Measurements from ENCODE around the gene RAB44.

Gene RAB44

DNA sequence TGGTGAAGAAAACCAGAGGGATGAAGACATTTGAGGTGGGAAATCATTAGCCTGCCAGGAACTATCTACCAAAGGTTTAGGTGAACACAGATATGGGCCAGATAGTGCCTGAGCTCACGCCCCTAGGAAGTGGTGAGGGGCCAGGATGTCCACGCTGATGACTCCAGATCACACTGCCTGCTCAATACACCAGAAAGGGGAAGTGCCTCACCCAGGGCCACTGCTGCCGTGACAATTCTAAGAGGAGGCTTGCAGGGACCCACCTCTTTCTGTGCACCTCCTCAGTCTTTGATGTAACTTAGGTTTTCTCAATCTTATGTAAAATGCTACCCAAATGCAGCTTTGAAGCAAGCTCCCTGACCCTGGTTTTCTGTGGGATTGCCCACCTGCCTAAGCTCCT, 5.4 kb upstream of the RAB44 start:
- no peak for TF ChIP-seq CTCF (conservative IDR thresholded peaks at IDR 0.05; ENCODE audit: low read depth)
- ChIA-PET POLR2A (ENCODE audit: low non-redundant PET) (interaction anchor here (0.8 kb wide), 1 partner anchor 14 kb away, joined by 3 read pairs; no protein-coding TSS in a partner anchor), CTCF (interaction anchor here (0.6 to 2.1 kb wide), 3 partner anchors 32 to 261 kb away, joined by 3 to 9 read pairs (median 5); no protein-coding TSS in a partner anchor)
- DNase-seq (ENCODE audit: low spot score) = no peak
- peak overlapping the region; percentile 95 for H3K27ac ChIP-seq

DNA sequence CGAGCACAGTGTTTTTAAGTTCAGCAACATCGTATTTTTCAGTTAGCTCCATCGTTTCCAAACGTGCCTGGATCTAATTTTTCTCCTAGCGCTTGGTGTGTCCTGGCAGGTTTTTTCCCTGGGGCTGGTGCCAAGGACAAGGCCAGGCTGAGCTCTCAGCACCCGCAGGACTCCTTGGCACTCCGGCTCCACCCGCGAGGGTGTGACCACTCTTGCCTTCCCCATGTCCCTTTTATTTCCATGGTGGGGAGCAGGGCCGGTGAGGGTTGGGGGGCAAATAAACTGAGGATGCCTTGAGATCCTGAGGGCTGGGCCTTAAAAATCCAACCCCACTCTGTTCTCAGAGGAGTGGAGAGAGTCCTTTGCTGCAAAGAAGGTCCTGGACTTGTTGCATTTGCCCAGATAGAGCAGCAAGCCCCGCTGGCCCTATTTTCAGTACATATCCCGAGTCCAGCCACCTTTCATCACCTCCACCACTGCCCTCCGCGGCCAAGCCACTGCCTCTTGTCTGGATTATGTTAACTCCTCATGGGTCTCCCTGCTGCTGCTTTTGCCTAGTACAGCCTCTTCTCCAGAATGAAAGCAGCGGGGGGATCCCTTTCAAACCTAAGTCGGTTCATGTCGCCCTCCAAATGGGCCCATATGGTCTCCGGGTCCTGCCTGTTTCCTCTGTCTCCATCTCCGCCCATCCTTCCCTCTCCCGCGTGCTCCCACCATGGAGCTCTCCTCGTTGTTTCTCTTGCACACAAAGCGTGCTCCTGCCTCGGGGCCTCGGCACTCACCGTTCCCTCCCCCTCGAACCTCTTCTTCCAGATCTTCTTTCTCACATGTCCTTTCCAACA, 4.5 kb upstream of the RAB44 start:
- no peak for DNase-seq (ENCODE audit: low spot score)
- CTCF ChIA-PET = interaction anchor here (2.1 kb wide), 1 partner anchor 31 kb away, joined by 9 read pairs; no protein-coding TSS in a partner anchor
- peak overlapping the region; percentile 95 for H3K27ac ChIP-seq
- POLR2A ChIA-PET (ENCODE audit: low non-redundant PET) = interaction anchor here (0.8 kb wide), 1 partner anchor 15 kb away, joined by 3 read pairs; no protein-coding TSS in a partner anchor
- no peak for TF ChIP-seq CTCF (conservative IDR thresholded peaks at IDR 0.05; ENCODE audit: low read depth)

- H3K27ac ChIP-seq = no peak overlapping the region
- ChIA-PET CTCF (interaction anchor here (0.8 kb wide), 1 partner anchor 286 kb away, joined by 3 read pairs; no protein-coding TSS in a partner anchor), POLR2A (ENCODE audit: low non-redundant PET) (no interaction called here)
- DNase-seq (ENCODE audit: low spot score) = no peak
- no peak for TF ChIP-seq CTCF (conservative IDR thresholded peaks at IDR 0.05; ENCODE audit: low read depth)
These were observed 3.0 kb upstream of the RAB44 start for GRCh38 chr6:36694616-36695015.

GRCh38 chr6:36695414-36695813, 2.2 kb upstream of the RAB44 start:
- TF ChIP-seq CTCF (conservative IDR thresholded peaks at IDR 0.05; ENCODE audit: low read depth) = no peak
- ChIA-PET CTCF (interaction anchor here (0.6 to 0.8 kb wide), 2 partner anchors 183 to 285 kb away, joined by 3 to 6 read pairs; no protein-coding TSS in a partner anchor), POLR2A (ENCODE audit: low non-redundant PET) (no interaction called here)
- no peak for DNase-seq (ENCODE audit: low spot score)
- H3K27ac ChIP-seq = no peak overlapping the region

DNA sequence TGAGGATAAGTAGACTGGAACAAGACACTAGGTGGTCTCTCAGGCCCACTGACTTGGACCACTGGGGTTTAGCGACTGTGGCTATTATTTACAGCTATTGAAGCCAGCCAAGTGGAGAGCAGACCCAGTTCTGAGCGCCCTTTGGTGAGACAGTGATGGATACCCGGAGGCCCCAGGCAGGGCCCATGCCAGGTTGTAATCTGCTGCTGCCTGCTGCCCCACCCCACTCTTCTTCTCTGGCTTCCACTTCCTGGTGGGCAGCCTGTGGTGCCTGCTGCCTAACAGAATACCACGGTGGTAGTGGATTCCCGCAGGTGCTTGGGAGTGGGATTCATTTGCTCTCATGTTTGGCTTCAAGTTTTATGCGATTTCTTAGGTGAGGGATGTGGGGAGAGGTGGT, 570 bp downstream of the RAB44 start:
- DNase-seq (ENCODE audit: low spot score) = no peak
- CTCF ChIA-PET = no interaction called here
- no peak for TF ChIP-seq CTCF (conservative IDR thresholded peaks at IDR 0.05; ENCODE audit: low read depth)
- H3K27ac ChIP-seq = no peak overlapping the region
- POLR2A ChIA-PET (ENCODE audit: low non-redundant PET) = no interaction called here

DNA sequence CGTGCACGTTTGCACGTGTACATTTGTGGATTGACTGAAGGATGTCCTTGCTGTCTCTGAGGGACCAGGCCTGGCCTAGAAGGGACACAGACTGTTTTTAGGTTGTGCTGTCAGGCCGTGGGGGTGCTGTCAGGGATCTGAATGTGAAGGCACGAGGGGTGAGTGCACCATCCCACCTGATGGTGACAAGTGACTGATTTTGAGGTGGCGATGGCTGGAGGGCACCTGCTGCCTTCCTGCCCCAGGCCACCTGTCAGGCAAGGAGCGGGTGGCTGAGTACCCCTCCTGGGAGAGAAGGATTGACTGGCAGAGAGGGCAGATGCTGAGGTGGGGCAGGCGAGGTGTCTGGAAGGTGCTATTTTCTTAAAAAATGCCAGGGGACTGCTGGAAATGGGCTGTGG, 1.2 kb downstream of the RAB44 start:
- POLR2A ChIA-PET (ENCODE audit: low non-redundant PET) = no interaction called here

More for the DNA sequence above, 1.2 kb downstream of the RAB44 start:
- CTCF ChIA-PET = interaction anchor here (0.5 to 0.6 kb wide), 2 partner anchors 55 to 166 kb away, joined by 3 to 5 read pairs; no protein-coding TSS in a partner anchor
- no peak for DNase-seq (ENCODE audit: low spot score)
- TF ChIP-seq CTCF (conservative IDR thresholded peaks at IDR 0.05; ENCODE audit: low read depth) = no peak
- no peak overlapping the region for H3K27ac ChIP-seq
